Skeletal muscle cell (primary cell): ENCODE results near the gene FAM219A.

Experiments used
- DNase-seq: peaks from one replicate; pipeline ENCODE4 v3.0.0-alpha.2; 2010; ENCODE audit warnings: low read depth
- H3K4me3 ChIP-seq: 2 replicates; pipeline ENCODE4 v1.5.1; 2011; ENCODE audit warnings: low read depth, mild to moderate bottlenecking, control low read depth, low read length, moderate library complexity

Gene FAM219A, protein sequence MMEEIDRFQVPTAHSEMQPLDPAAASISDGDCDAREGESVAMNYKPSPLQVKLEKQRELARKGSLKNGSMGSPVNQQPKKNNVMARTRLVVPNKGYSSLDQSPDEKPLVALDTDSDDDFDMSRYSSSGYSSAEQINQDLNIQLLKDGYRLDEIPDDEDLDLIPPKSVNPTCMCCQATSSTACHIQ

DNA sequence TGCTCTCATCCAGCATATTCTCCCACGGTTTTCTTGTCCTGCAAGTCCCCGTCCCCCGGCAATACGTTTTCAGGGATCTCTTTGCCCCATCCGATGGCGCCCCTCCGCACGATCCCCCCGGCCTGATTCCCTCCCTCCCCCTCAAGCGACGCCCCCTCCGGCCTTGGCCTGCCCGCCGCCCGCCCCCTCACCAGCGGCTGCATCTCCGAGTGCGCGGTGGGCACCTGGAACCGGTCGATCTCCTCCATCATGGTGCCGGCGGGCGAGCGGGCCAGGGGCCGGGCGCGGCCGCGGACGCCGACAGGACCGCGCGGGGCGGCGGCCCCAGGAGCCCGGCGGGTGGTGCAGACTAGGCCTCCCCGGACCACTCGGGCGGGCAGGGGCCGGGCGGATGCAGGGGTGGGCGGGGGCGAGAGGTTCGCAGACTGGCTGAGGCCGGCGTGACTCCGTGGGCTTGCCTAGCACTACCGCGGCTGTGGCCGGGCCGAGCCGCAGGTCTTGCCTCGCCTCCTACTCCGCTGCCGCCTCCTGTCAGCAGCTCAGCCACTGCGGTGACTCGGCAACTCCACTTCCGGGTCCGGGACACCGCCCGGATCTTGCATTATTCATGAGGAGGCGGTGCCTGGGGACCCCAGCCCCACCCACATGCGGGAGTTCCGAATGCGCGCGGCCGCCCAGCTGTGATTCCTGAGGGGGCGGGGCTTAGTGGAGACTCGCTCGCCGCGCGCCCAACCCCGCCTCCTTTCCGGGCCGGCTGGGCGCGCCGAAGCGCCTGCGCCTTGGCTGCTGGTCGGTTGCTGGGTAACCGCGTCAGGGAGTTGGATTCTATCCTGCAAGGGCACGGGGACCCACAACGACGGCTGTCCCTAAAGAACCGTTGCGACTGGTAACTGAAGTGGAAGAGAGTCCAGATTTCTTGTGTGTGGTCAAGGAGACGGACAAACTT lies at the start of gene FAM219A, which contains the start of gene DNAI1:
FAM219A (minus strand) TSS at position 558 of the 946 bp plus-strand sequence; CDS start at position 251, 307 bp downstream.
DNAI1 (plus strand) TSS at position 793 of the 946 bp plus-strand sequence. CDS start 201 bp downstream, outside the sequence.
- H3K4me3 ChIP-seq = peak within 1 kb of the TSS; percentile 77
- DNase-seq = peak; percentile 95

DNA sequence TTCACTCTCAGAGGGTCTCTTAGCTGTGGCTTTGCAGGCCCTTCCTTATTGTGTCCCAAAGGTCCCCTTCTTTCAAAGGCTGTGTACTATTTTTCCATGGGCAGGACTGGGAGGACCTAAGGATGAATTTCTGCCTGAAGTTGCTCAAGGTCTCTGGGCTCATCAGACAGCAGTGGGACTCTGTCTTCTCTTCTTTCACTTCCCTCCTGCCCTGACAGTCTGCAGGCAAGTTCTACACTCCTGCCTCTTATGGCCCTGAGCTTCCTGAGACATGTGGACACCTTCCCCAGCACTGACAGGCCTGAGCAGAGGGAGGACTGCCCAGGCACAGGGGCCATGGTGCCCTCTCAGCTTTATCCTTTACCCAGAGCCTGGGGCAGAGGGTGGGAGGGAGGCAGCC lies 49.6 kb upstream of the FAM219A start:
- H3K4me3 ChIP-seq = no peak overlapping the region
- DNase-seq = no peak

DNA sequence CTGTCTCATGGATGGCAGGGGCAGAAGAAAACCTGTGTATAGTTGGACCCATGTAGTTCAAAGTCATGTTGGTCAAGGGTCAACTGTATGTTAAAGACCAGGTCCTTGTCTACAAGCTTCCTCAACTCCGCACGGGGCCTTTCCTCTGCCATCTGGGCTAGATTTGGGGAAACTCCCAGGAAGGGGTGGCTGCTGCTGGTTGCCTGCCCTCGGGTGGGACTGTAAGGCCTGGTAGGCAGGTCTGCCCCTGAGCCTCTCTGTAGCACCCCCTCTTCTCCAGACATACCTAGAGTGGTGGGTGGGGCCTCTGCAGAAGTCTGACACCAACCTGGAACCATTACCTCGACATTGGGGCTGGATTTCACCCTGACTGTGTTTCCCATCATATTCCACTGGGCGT lies 49.2 kb upstream of the FAM219A start:
- DNase-seq = no peak
- no peak overlapping the region for H3K4me3 ChIP-seq

DNA sequence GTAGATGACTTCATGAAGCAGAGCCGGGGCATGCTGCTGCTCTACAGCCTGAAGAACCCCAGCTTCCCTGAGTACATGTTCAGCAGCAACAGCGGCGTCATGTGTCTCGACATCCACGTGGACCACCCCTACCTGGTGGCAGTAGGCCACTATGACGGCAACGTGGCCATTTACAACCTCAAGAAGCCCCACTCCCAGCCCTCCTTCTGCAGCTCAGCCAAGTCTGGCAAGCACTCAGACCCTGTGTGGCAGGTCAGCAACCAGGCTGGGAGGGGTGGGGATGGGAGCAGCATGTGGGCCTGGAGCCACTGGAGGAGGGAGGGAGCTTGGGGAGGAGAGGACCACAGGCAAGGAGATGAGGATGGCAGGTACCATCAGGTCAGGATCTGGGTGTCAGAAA lies 48.3 kb upstream of the FAM219A start:
- no peak for DNase-seq
- H3K4me3 ChIP-seq = no peak overlapping the region

DNA sequence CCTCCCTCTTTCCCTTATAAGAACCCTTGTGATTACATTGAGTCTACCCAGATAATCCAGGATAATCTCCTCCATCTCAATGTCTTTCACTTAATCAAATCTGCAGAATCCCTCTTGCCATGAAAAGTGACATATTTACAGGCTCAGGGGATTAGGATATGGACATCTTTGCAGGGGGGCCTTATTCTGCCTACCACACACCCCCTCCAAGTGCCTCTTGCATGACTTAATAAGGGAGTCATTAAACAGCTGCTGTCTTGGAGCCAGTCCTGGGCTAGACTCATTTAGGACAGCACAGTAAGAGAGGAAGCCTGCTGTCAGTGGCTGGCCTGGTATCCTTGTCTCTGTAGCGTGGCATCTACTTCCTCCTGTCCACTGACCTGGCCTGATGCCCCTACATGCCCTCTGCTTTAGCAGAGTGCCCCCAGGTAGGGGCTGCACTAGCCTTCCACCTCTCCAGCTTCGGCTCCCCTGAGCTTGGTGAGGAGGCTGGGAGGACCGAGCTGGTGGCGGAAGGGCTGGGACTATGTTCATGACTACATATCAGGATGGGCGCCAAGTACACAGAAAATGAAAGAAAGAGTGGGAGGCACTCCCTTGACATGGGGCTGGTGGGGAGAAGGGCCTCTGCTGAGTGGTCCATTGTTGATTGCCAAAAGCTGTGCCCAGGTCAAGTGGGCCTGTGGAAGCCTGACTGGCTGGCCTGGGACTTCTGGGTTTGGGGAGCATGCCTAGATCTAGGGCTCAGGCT lies 47.2 kb upstream of the FAM219A start:
- no peak overlapping the region for H3K4me3 ChIP-seq
- DNase-seq = no peak

DNA sequence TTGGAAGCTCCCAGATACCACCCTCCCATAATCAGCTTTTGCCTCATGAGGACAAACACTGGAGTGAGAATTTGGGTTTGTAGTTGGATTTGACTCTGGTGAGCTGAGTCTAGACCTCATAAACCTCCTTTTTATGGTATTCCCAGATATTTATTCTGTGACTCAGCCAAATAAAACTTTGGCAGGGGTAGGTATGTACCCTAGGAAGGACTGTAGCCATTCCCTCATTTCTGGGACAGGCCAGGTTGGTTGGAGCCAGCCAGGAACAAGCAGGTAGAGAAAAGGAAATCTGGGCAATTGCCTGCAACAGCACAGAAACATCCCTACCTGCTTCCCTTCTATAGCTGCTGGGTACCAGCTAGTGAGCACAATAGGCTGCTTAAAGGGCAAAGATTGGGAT lies 45.0 kb upstream of the FAM219A start:
- DNase-seq = no peak
- no peak overlapping the region for H3K4me3 ChIP-seq

DNA sequence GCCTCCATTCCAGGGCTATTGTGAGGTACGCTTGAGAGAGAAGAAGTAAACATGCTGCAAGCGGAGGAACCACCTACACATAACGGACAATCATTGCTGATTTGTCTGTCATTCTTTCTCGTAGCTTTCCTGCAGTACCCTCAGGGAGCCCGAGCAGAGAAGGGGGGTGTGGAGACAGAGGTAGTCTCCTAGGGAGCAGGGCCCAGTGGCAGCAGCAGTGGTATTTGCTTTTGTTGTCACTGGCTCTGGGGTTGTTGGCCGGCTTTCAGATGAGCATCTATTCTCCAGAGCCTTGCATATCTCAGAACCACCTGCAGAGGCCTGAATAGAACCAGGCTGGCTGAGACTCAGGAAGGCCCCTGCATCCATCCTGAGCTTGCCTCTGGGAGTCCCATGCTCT lies 44.5 kb upstream of the FAM219A start:
- DNase-seq = no peak
- no peak overlapping the region for H3K4me3 ChIP-seq

DNA sequence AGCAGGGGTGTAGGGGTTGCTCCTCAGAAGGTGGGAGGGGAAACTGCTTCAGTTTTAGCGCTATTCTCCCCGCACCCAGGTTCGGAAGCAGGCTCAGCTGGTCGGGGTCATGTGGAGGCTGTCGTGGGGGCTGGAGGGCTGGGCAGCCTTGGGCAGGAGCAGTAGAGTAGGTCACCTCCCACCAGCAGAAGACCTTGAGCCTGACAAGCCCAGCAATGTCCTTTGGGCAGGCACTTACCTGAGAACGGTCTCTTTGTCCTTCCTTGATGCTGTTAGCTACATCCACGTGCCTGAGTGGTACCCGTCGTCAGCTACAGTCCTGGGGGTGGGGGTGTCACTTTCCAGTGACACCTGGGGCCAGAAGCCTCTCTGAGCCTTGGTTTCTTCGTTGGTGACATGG lies 44.1 kb upstream of the FAM219A start:
- DNase-seq = no peak
- no peak overlapping the region for H3K4me3 ChIP-seq

DNA sequence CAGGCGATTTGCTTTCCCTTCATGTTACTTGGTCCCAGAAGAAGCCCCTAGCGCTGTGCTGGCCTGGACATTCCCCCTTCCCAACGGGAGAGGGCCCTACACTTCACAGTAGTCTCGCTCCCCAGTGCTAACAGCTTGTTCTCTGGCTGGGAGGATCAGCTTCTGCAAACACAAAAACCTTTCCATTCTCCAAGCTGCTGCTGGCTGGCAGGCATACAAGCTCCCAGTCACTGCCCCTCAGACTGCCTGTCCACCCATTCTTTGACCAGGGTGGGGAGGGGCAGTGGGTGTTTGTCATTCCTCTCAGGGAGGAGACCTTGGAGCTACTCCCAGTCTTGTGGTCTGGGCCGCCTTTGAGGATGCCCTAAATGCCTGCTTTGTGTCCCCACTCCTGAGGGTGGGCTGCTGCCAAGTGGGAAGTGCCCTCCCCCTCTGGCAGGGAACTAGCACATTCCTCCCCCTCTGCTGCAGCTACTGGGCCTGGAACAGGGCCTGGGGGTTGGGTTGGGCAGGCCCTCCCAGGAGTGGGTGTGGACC lies 43.6 kb upstream of the FAM219A start:
- DNase-seq = peak; percentile 18
- no peak overlapping the region for H3K4me3 ChIP-seq

DNA sequence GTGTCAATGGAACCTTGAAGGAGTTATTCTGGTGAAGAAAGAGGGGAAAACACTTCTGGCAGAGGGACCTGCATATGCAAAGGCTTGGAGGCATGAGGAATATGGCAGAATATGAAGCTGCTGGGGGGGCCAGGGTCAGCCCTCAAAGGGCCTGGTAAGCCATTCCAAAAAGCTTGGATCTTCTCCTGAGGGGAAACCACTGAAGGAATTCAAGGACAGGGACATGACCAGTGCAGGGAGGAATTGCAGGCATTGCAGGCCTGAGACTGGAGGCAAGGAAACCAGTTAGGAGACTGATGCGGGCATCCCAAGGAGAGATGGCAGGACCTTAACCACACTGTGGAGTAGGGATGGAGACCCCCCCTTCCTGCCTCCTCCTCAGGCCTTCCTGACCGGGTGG lies 43.0 kb upstream of the FAM219A start:
- DNase-seq = no peak
- no peak overlapping the region for H3K4me3 ChIP-seq

DNA sequence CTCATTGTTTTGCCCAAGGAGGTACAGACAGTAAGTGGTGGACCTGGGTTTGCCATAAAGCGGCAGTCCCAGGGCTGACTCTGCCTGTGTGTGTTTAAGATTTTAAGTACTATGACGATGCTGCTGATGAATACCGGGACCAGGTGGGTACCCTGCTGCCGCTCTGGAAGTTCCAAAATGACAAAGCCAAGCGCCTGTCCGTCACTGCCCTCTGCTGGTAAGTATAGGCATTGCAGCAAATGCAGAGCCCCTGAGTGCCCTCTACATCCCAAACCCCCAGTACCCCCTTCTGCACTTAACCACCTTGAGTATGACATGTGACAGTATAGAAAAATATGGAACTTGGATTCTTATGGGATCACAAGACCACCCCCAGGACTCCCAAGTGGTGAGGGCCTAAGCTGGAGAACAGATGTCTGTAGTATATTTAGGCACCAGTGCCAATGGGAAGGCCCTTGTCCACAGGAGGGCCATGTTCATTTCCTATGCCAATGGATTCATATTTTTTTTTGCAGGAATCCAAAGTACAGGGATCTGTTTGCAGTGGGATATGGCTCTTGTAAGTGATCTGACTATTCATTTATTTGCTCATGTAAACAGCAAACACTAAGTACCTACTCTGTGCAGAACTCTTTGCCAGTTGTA lies 42.4 kb upstream of the FAM219A start:
- DNase-seq = no peak
- no peak overlapping the region for H3K4me3 ChIP-seq

DNA sequence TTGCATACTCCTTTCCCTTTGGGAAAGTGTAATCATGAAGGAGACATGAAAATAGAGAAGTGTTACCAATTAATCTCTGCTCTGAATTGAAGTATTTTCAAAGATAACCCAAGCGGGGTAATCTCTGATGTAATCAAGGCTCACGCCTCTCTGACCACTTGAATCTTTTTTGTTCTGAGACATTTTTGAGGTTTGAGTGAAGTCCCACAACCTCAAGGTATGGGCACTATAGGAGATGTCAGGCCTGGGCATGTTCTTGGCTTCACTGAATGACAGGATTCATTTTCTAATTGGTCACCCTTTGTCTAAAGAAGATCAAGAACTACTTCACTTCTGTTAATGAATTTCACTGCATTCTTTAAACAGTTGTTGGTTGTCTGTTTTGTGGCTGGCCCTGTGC lies 40.7 kb upstream of the FAM219A start:
- DNase-seq = no peak
- H3K4me3 ChIP-seq = no peak overlapping the region

DNA sequence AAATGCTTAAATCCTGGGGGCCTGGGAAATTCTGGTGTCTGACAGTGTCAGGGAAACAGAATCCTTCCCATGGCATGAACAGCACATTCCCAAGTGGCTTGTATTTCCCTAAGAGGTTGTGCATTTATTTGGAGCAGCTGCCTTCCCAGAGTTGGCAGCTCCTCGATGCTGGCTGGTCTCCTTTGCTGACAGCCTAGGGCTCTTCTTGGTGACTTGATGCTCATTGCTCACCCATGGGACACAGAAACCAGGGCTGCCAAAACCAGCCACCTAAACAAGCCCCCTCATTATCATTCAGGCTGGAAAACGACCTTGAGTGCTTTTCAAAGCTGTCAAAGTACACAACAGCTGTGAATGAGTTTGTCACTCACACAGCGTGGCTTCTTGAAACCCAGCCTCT lies 40.2 kb upstream of the FAM219A start:
- no peak overlapping the region for H3K4me3 ChIP-seq
- DNase-seq = no peak

DNA sequence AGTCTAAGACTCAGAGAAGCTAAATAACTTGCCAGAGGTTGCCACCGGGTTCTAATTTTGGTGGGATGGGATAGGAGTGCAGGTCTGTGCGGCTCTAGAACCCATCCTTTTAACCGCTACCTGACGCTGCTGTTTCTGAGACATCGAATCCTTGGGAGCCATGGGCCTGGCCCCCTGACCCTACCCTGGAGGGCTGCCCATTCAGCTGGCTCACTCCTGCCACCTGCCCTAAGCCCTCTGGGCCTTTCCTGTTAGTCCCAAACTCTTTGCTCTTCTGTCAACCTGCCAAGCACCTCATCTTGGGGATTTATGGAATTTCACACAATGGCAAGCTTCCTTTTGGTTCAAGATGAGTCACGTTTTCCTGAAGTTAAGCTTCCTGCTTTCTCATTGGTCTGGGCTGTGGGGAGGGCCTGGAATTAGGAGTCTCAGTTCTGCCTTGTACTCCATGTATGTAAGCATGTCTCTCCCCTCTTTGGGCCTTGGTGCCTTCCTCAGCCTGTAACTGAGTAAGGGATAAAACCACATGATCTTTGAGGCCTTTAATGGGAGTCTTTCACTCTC lies 37.9 kb upstream of the FAM219A start:
- no peak for DNase-seq
- H3K4me3 ChIP-seq = no peak overlapping the region

DNA sequence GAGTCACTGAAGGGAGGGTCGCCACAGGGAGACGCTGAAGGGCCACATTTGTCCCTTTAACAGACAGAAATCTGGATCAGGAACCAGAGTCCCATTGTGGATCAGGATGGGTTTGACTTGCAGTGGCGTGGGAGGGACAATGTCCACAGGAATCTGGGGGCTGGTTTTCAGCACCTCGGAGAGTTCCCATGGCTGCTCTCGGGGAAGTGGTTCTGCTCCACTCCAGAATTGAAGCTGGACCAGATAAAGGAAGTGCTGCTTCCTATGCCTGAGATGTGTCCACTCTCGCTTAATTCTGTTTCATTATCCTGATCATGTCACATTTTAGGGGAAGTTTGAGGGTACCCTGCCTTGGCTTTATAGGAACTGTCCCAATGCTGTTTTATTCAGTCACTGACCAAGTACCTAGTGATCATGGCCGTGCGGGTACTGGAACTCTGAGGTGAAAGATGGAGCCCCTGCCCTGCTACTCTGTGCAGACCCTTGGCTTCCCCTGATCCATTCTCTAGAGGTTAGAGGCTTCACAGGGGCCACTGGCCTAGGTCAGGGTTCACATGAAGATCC lies 35.7 kb upstream of the FAM219A start:
- DNase-seq = peak; percentile 12
- H3K4me3 ChIP-seq = no peak overlapping the region

DNA sequence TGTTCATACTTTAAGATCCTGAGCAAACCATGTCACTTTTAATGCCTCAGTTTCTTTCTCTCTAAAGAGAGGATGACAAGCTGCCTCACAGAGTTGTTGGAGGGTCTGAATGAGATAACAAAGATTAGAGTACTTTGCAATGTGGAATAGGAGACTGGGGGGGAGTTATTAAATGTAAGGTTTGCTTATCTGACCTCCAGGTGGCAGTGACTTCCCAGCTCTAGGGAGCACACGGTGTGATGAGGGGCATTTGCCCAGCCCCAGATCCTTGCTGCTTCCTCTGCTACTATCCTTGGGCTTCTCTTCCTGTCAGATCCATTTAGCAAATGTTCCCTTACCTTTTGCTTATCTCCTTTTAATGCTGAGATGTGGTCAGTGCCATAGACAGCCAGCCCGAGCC lies 33.7 kb upstream of the FAM219A start:
- no peak overlapping the region for H3K4me3 ChIP-seq
- DNase-seq = no peak

DNA sequence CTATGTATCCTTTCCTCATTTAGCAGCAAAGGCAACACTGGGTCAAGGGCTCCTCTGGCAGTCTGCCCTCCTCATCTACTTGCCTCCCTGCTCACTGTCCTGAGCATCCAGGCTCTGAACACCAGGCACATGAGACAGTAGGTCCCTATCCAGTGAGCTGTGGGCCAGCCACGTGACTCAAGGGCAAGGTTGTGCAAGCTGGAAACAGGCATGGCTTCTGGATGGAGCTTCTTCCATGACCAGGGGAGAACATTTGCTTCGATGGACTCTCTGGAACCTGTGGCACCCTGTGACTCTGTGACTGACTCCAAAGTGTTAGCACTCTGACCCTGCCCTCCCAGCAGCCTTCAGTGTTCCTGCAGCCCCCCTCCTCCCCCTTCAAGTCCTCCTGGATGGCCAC lies 33.2 kb upstream of the FAM219A start:
- DNase-seq = no peak
- H3K4me3 ChIP-seq = no peak overlapping the region

DNA sequence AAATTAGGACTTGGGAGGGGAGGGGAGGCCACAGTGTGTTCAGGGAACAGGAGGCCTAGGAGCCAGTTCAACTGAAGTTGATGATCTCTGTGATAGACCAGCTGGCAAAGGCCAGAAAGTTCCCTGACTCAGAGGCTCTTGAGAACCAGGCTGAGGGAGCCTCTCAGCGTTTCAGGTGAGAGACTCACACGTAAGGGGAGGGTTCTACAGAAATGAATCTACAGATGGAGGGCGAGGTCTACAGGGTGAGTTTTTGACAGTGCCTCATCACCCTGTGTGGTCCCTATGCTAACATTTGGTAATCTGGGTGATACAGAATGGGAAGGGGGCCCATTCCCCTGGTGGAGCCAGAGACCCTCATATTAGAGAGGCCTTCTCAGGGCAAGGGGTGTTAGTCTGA lies 32.4 kb upstream of the FAM219A start:
- no peak overlapping the region for H3K4me3 ChIP-seq
- no peak for DNase-seq

DNA sequence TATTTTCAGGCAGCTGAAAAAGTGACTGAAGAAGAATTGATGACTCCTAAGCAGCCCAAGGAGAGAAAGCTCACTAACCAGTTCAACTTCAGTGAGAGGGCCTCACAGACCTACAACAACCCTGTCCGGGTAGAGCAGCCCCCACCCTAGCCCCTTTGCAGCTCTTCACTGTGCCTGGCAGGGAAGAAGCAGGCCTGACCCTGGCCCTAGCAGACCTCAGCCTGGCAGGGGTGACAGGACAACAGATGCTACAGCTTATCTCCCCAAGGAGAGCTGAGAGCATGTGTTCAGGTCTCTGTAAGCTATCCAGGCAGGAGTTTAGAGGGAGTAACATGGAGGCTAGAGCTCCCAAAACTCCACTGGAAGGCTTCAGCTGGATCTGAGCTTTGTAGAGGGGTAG lies 32.0 kb upstream of the FAM219A start:
- no peak overlapping the region for H3K4me3 ChIP-seq
- DNase-seq = no peak
